HepG2 (cell line): Measurements from ENCODE around the gene MECR. TPM values are rescaled to one million over a fixed set of nuclear protein-coding genes. Genes with fewer than 3 reads are reported as not detected.

ENCODE experiments used
- ARNT2 ChIP-seq: sonication (generic); formaldehyde crosslinking; IDR thresholded peaks from 2 replicates; pipeline ENCODE4 v1.8.0; 2022; ENCODE audit warnings: mild to moderate bottlenecking, low read depth, missing genetic modification reagents, moderate library complexity
- CHD4 ChIP-seq: fragments of 200-600 bp; sonication (generic); IDR thresholded peaks from 2 replicates; pipeline ENCODE4 v1.7.0; 2017; ENCODE audit warnings: mild to moderate bottlenecking, low read length, borderline replicate concordance
- DMAP1 ChIP-seq: IDR thresholded peaks from 2 replicates; pipeline ENCODE4 v1.6.1; 2016
- GABPA ChIP-seq, 2 experiments: IDR thresholded peaks; 2 replicates each; pipeline ENCODE4 v1.6.1; 2011 to 2016; ENCODE audit warnings: low read depth in 2 of 2, low read length in 1 of 2, missing biosample characterization in 1 of 2, missing genetic modification characterization in 1 of 2
- KAT2B ChIP-seq: fragments of 150-350 bp; IDR thresholded peaks from 2 replicates; pipeline ENCODE4 v1.6.1; 2014; ENCODE audit warnings: low read depth, low read length, borderline replicate concordance
- NR0B2 ChIP-seq: sonication (generic); formaldehyde crosslinking; IDR thresholded peaks from 2 replicates; pipeline ENCODE4 v1.4.0; 2020; ENCODE audit warnings: mild to moderate bottlenecking, missing genetic modification reagents
- RBM39 ChIP-seq: fragments of 200-400 bp; formaldehyde crosslinking; IDR thresholded peaks from one replicate; pipeline ENCODE4 v1.6.1; 2018; ENCODE audit warnings: antibody characterized with exemption, mild to moderate bottlenecking, low read depth, low read length; ENCODE audit not compliant: poor library complexity, severe bottlenecking
- SIN3B ChIP-seq: fragments of 150-350 bp; IDR thresholded peaks from 2 replicates; pipeline ENCODE4 v1.6.1; 2014; ENCODE audit warnings: low read length
- ZBTB2 ChIP-seq: sonication (generic); formaldehyde crosslinking; IDR thresholded peaks from 2 replicates; pipeline ENCODE4 v1.8.0; 2022; ENCODE audit warnings: low read depth, missing genetic modification reagents
- ZHX2 ChIP-seq, 2 experiments: sonication (generic) in 1 of 2; formaldehyde crosslinking in 1 of 2; IDR thresholded peaks; 2 replicates each; pipeline versions ENCODE4 v1.6.1 to v1.9.0; 2014 to 2022; ENCODE audit warnings: antibody characterized with exemption in 1 of 2, borderline replicate concordance in 1 of 2, inconsistent platforms in 1 of 2, low read depth in 1 of 2, missing genetic modification reagents in 1 of 2
- ZNF335 ChIP-seq: sonication (generic); formaldehyde crosslinking; IDR thresholded peaks from 2 replicates; pipeline ENCODE4 v1.4.0; 2020; ENCODE audit warnings: missing genetic modification reagents
- ZNF431 ChIP-seq: sonication (generic); formaldehyde crosslinking; IDR thresholded peaks from 2 replicates; pipeline ENCODE4 v1.9.0; 2022; ENCODE audit warnings: missing genetic modification reagents, low read depth, mild to moderate bottlenecking, borderline replicate concordance
- ZNF710 ChIP-seq: sonication (generic); formaldehyde crosslinking; IDR thresholded peaks from 2 replicates; pipeline ENCODE4 v1.5.0; 2020; ENCODE audit warnings: mild to moderate bottlenecking, missing genetic modification reagents, borderline replicate concordance
- ZSCAN29 ChIP-seq: sonication (generic); formaldehyde crosslinking; conservative IDR thresholded peaks from 2 replicates; pipeline ENCODE4 v1.4.0; 2020; ENCODE audit warnings: mild to moderate bottlenecking, missing genetic modification reagents
- polyA plus RNA-seq, 8 experiments: library from polyadenylated mRNA; depleted of rRNA in 3 of 8; stranded (reverse) in 7 of 8; unstranded in 1 of 8; fragments of >200 nt; fragmentation: Illumina TruSeq in 4 of 8; extraction: Trizol in 4 of 8; gene quantifications; 2 replicates each; pipeline versions ENCODE4 v1.2.1 to v1.2.3, GENCODE V29; 2011 to 2016; ENCODE audit warnings: low read depth in 4 of 8, missing spikeins in 1 of 8, mixed read lengths in 1 of 8; ENCODE audit not compliant: insufficient read depth in 1 of 8
- total RNA-seq, 5 experiments: library from RNA; depleted of rRNA; stranded (reverse); fragments of >200 nt; fragmentation: Illumina TruSeq; extraction: Trizol; gene quantifications; 2 replicates each; pipeline ENCODE4 v1.2.3, GENCODE V29; 2016; ENCODE audit warnings: low read depth in 1 of 5

The MECR gene
- total and polyA plus RNA-seq, 2 of the 13 experiments (the other 11 are each of a cell fraction or from before 2014, with no cell fraction given), result 18.8 to 24.9 TPM

GRCh38 chr1:29181413-29182225, 49.1 kb downstream of the MECR start, which contains the start of gene SRSF4 (continued):
- TF ChIP-seq GABPA (IDR thresholded peaks at IDR 0.05; ENCODE audit: low read depth, low read length), result peak; percentile 74
- peak; percentile 92 for TF ChIP-seq GABPA (CRISPR knock-in tag; IDR thresholded peaks at IDR 0.05; ENCODE audit: low read depth)
- TF ChIP-seq ZBTB2 (CRISPR knock-in tag), result peak; percentile 95
- no peak for TF ChIP-seq ZNF335 (CRISPR knock-in tag)
- TF ChIP-seq NR0B2 (CRISPR knock-in tag), result no peak
- no peak; the same call in 1 of the 2 replicates for TF ChIP-seq ZNF710 (CRISPR knock-in tag)
- no peak for TF ChIP-seq KAT2B
- no peak; the same call in 1 of the 2 replicates for TF ChIP-seq DMAP1
- TF ChIP-seq RBM39, result peak; percentile 94
- no peak for TF ChIP-seq SIN3B
- TF ChIP-seq ARNT2 (CRISPR knock-in tag), result peak; percentile 89
- TF ChIP-seq CHD4, result no peak
- peak; percentile 53; the same call in 1 of the 2 replicates for TF ChIP-seq ZHX2 (IDR thresholded peaks at IDR 0.05; ENCODE audit: low read depth)
- no peak for TF ChIP-seq ZHX2 (CRISPR knock-in tag; IDR thresholded peaks at IDR 0.05; ENCODE audit: borderline replicate concordance)
- 0 out of 2 replicates have a peak, but pooled peaks have one; percentile 74 for TF ChIP-seq ZSCAN29 (CRISPR knock-in tag)
- TF ChIP-seq ZNF431, result peak; percentile 72; the same call in 1 of the 2 replicates
